ENCODE data around the gene ARHGAP26. TPM values are rescaled to one million over a fixed set of nuclear protein-coding genes. Genes with fewer than 3 reads are reported as not detected.

ARHGAP26 gene
- total RNA-seq, 1 donor from 2014 or later: 8.9 TPM

DNA sequence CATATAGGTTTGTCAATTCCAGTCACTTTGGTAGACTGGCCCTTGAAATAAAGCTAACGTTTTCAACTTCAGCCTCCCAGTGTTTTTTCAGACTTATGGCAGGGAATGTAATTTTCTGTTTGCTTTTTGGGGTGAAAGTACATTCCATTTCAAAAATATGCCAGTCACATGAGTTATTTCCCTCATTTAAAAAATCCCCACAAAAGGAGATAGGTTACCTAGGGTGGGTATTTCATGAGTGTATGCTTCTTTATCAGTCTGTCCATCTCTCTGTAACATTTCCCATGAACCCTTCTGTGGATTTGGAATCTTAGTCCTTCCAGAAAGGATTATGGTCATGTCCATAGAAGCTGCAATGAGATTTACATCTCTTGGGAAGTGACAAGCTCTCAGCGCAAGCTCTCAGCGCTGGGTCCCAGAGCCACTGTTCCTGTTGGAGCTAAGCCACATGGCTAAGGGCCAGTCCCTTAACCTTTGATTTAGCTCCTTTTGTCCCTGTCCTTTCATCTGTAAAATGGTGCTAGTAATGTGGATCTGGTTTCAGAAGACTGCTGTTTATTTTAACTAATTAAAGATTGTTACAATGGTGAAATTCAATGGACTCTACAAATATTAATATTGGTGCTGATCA is 338.4 kb downstream of the ARHGAP26 start:
- no peaks in the 10 kb centered on the region for H3K36me3 Mint-ChIP-seq
- no peaks in the 10 kb centered on the region for H3K27me3 Mint-ChIP-seq (ENCODE audit: low read depth)
- no peaks in the 10 kb centered on the region for H3K9me3 Mint-ChIP-seq
- TF ChIP-seq, protein P1, sequence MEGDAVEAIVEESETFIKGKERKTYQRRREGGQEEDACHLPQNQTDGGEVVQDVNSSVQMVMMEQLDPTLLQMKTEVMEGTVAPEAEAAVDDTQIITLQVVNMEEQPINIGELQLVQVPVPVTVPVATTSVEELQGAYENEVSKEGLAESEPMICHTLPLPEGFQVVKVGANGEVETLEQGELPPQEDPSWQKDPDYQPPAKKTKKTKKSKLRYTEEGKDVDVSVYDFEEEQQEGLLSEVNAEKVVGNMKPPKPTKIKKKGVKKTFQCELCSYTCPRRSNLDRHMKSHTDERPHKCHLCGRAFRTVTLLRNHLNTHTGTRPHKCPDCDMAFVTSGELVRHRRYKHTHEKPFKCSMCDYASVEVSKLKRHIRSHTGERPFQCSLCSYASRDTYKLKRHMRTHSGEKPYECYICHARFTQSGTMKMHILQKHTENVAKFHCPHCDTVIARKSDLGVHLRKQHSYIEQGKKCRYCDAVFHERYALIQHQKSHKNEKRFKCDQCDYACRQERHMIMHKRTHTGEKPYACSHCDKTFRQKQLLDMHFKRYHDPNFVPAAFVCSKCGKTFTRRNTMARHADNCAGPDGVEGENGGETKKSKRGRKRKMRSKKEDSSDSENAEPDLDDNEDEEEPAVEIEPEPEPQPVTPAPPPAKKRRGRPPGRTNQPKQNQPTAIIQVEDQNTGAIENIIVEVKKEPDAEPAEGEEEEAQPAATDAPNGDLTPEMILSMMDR (IDR thresholded peaks at IDR 0.05; ENCODE audit: unreplicated experiment): no peak
- no peak overlapping the region for H3K4me3 Mint-ChIP-seq
- H3K27ac Mint-ChIP-seq: no peak overlapping the region
- peaks cover 19% of the 10 kb centered on the region for H3K4me1 Mint-ChIP-seq
- no peak for DNase-seq (ENCODE audit: low spot score in 2 of 2, unreplicated experiment in 2 of 2)

DNA sequence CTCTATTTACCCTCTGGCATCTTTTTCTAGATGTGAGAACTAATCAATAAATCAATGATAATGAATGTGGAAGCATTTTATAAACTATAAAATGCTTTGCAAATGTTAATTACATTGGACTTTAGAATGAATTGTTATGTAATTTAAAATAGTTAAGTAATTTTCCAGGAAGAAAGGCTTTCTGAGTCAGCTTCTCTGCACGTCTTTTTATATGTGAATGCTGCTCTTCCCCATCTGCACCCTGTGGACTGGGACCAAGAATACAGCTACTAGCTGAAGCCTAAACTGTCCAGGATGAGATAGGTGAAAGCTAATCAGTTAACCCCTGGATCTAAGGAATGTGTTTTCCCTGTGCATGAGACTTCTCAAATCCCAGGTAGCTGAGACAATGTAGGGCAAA is 340.4 kb downstream of the ARHGAP26 start:
- no peak for DNase-seq (ENCODE audit: low spot score in 2 of 2, unreplicated experiment in 2 of 2)
- TF ChIP-seq, protein P1 (IDR thresholded peaks at IDR 0.05; ENCODE audit: unreplicated experiment): no peak
- H3K9me3 Mint-ChIP-seq: no peaks in the 10 kb centered on the region

DNA sequence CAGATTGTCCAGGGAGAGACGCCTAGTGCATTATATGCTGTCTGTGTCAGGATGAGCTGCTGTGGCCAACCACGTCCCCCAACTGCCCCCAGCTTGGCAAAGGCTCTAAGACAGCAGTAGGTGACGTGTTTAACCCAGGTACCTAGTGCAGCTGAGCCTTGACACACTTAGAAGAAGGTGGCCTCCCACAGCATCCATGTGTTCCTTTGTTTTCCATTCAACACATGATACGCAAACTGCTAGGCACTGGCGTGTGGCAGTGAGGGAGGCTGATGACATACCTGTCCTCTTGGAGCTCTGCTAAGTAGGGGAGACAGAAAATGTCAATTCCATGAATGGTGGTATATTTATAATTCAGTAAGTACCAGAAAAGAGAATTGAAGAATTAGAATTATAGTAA is 341.6 kb downstream of the ARHGAP26 start:
- Mint-ChIP-seq H3K9me3 (no peaks in the 10 kb centered on the region), H3K27me3 (ENCODE audit: low read depth) (no peaks in the 10 kb centered on the region), H3K4me1 (peaks cover 22% of the 10 kb centered on the region), H3K36me3 (no peaks in the 10 kb centered on the region), H3K4me3 (no peak overlapping the region), H3K27ac (no peak overlapping the region)
- TF ChIP-seq, protein P1 (IDR thresholded peaks at IDR 0.05; ENCODE audit: unreplicated experiment): no peak
- DNase-seq (ENCODE audit: low spot score in 2 of 2, unreplicated experiment in 2 of 2): no peak

More for the DNA sequence above, 340.4 kb downstream of the ARHGAP26 start:
- no peaks in the 10 kb centered on the region for H3K36me3 Mint-ChIP-seq
- no peak overlapping the region for H3K27ac Mint-ChIP-seq
- no peaks in the 10 kb centered on the region for H3K27me3 Mint-ChIP-seq (ENCODE audit: low read depth)
- no peak overlapping the region for H3K4me3 Mint-ChIP-seq
- peaks cover 22% of the 10 kb centered on the region for H3K4me1 Mint-ChIP-seq

DNA sequence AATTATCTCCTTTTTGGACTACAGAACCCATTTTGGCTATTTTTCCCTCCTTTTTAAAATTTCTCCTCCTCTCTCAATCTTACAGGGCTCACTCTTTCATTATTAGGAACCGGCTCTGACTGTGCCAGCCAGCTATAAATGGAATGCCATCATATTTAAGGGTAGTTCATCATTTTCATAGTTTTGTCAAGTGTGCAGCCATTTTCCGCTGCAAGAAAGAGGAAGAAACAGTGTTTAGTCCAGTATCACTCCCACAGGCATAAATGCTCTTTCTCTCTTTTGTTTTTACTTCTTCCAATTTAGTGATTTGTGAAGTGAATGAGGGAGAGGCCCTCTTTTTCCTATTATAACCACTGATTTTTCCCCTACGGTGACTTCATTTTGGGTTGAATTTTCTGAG is 343.3 kb downstream of the ARHGAP26 start:
- no peak for DNase-seq (ENCODE audit: low spot score in 2 of 2, unreplicated experiment in 2 of 2)
- TF ChIP-seq, protein P1 (IDR thresholded peaks at IDR 0.05; ENCODE audit: unreplicated experiment): no peak
- H3K27me3 Mint-ChIP-seq (ENCODE audit: low read depth): no peaks in the 10 kb centered on the region

DNA sequence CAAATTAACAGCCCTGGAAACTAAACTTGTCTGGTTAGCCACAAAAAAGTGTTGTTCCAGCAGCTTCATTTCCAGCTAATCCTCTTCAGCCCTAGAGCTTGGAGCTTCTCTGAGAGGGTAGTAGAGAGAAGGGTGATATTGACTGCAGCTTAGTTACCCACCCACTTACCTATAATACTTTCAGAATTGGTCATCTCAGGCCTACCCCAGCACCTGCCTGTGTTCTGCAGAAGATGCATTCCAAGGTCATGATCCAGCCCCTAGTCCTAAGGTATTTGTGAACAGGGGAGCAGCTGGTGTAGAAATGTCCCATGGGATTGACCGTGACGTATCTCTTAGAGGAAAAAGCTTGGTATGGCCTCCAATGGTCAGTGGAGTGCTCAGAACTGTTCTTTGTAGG is 344.3 kb downstream of the ARHGAP26 start:
- Mint-ChIP-seq H3K27ac (no peak overlapping the region), H3K9me3 (no peaks in the 10 kb centered on the region), H3K27me3 (ENCODE audit: low read depth) (no peaks in the 10 kb centered on the region), H3K36me3 (no peaks in the 10 kb centered on the region), H3K4me1 (peaks cover 27% of the 10 kb centered on the region), H3K4me3 (no peak overlapping the region)
- TF ChIP-seq, protein P1 (IDR thresholded peaks at IDR 0.05; ENCODE audit: unreplicated experiment): no peak
- no peak for DNase-seq (ENCODE audit: low spot score in 2 of 2, unreplicated experiment in 2 of 2)

More for the DNA sequence above, 343.3 kb downstream of the ARHGAP26 start:
- H3K4me3 Mint-ChIP-seq: no peak overlapping the region
- H3K36me3 Mint-ChIP-seq: no peaks in the 10 kb centered on the region
- H3K27ac Mint-ChIP-seq: no peak overlapping the region
- H3K9me3 Mint-ChIP-seq: no peaks in the 10 kb centered on the region
- peaks cover 26% of the 10 kb centered on the region for H3K4me1 Mint-ChIP-seq

Data from mesothelial cell of epicardium (in vitro differentiated cells).